Keratinocyte (primary cell): ENCODE measurements around the gene IFNAR2. TPM values are rescaled to one million over a fixed set of nuclear protein-coding genes. Genes with fewer than 3 reads are reported as not detected.

Source experiments
- DNase-seq: peaks from one replicate; pipeline ENCODE4 v3.0.0-alpha.2; 2011; ENCODE audit warnings: low read depth, missing footprints, low spot score
- FAIRE-seq: peaks from 2 replicates; lab custom pipeline; 2011; peaks lifted over from hg19 to GRCh38; lab: Jason Lieb, UNC
- H2AFZ ChIP-seq: 2 replicates; pipeline ENCODE4 v1.6.0; 2012; ENCODE audit warnings: low read length, control low read depth, inconsistent platforms; ENCODE audit not compliant: control insufficient read depth
- H3K27ac ChIP-seq: 2 replicates; pipeline ENCODE4 v1.5.1; 2011; ENCODE audit warnings: low read length; ENCODE audit not compliant: control insufficient read depth, insufficient read depth
- H3K27me3 ChIP-seq: 3 replicates; pipeline ENCODE4 v1.6.0; 2011; ENCODE audit warnings: low read length; ENCODE audit not compliant: control insufficient read depth, insufficient read depth; ENCODE audit errors: extremely low read depth
- H3K36me3 ChIP-seq, 2 experiments: 2 replicates in 1 of 2; 3 replicates in 1 of 2; pipeline ENCODE4 v1.5.1; 2011; ENCODE audit warnings: low read length in 2 of 2, mild to moderate bottlenecking in 1 of 2; ENCODE audit not compliant: control insufficient read depth in 2 of 2, insufficient read depth in 2 of 2; ENCODE audit errors: extremely low read depth in 1 of 2
- H3K4me1 ChIP-seq: 3 replicates; pipeline ENCODE4 v1.5.1; 2011; ENCODE audit warnings: low read length; ENCODE audit not compliant: control insufficient read depth, insufficient read depth; ENCODE audit errors: extremely low read depth
- H3K4me2 ChIP-seq: 3 replicates; pipeline ENCODE4 v1.6.0; 2011; ENCODE audit warnings: low read depth, low read length; ENCODE audit not compliant: control insufficient read depth, insufficient read depth; ENCODE audit errors: extremely low read depth
- H3K4me3 ChIP-seq, 3 experiments: fragments of 200-600 bp in 1 of 3; sonication (generic) in 1 of 3; 2 replicates in 2 of 3; 3 replicates in 1 of 3; pipeline ENCODE4 v1.5.1; 2011 to 2016; ENCODE audit warnings: low read length in 3 of 3, mild to moderate bottlenecking in 3 of 3, control low read depth in 2 of 3, inconsistent platforms in 1 of 3, low read depth in 1 of 3, mixed read lengths in 1 of 3, mixed run types in 1 of 3, moderate library complexity in 1 of 3; ENCODE audit not compliant: control insufficient read depth in 2 of 3, insufficient read depth in 2 of 3; ENCODE audit errors: extremely low read depth in 1 of 3
- H3K79me2 ChIP-seq: 2 replicates; pipeline ENCODE4 v1.6.0; 2012; ENCODE audit warnings: low read length; ENCODE audit not compliant: control insufficient read depth, insufficient read depth
- H3K9ac ChIP-seq: 3 replicates; pipeline ENCODE4 v1.6.0; 2011; ENCODE audit warnings: low read length; ENCODE audit not compliant: control insufficient read depth, insufficient read depth; ENCODE audit errors: extremely low read depth
- H3K9me1 ChIP-seq: 3 replicates; pipeline ENCODE4 v1.6.0; 2011; ENCODE audit warnings: low read length; ENCODE audit not compliant: control insufficient read depth, insufficient read depth; ENCODE audit errors: extremely low read depth
- H3K9me3 ChIP-seq: 2 replicates; pipeline ENCODE4 v1.5.1; 2012; ENCODE audit warnings: low read depth, low read length; ENCODE audit not compliant: control insufficient read depth
- H4K20me1 ChIP-seq: 3 replicates; pipeline ENCODE4 v1.6.0; 2011; ENCODE audit warnings: low read length; ENCODE audit not compliant: control insufficient read depth, insufficient read depth; ENCODE audit errors: extremely low read depth
- EZH2 ChIP-seq: IDR thresholded peaks from one replicate; pipeline ENCODE4 v1.6.1; 2012; ENCODE audit warnings: inconsistent platforms, mild to moderate bottlenecking, low read length, moderate library complexity
- dilution Hi-C: fragments of 300-500 bp; cut with MboI; formaldehyde crosslinking; loops from one replicate; pipeline ENCODE4 v1.7.0; 2020; ENCODE audit warnings: low sequenced_read_pairs; ENCODE audit not compliant: extremely low pct_ligation_motif_present
- polyA plus RNA-seq, 5 experiments: library from polyadenylated mRNA; depleted of rRNA in 3 of 5; stranded (reverse) in 3 of 5; stranded (forward) in 1 of 5; unstranded in 1 of 5; fragments of >200 nt; gene quantifications; 1 replicate in 1 of 5; 2 replicates in 3 of 5; 3 replicates in 1 of 5; pipeline versions ENCODE4 v1.2.1 to v1.2.3, GENCODE V29; 2011 to 2012; ENCODE audit warnings: missing spikeins in 2 of 5, low read depth in 1 of 5, low replicate concordance in 1 of 5
- TF ChIP-seq, protein P1 (sequence below), 3 experiments: IDR thresholded peaks in 1 of 3; conservative IDR thresholded peaks in 1 of 3; optimal IDR thresholded peaks in 1 of 3; 2 replicates in 2 of 3; 3 replicates in 1 of 3; pipeline versions ENCODE3 to v1.5.1; 2011; ENCODE audit warnings: low read length in 3 of 3, mild to moderate bottlenecking in 3 of 3, moderate library complexity in 2 of 3, control low read depth in 1 of 3, inconsistent platforms in 1 of 3; ENCODE audit not compliant: insufficient read depth in 2 of 3; ENCODE audit errors: extremely low read depth in 1 of 3

The IFNAR2 gene
- polyA plus RNA-seq, 1 donor (not counting 4 experiments of a cell fraction or from before 2014, with no cell fraction given), result 23.0 TPM

DNA sequence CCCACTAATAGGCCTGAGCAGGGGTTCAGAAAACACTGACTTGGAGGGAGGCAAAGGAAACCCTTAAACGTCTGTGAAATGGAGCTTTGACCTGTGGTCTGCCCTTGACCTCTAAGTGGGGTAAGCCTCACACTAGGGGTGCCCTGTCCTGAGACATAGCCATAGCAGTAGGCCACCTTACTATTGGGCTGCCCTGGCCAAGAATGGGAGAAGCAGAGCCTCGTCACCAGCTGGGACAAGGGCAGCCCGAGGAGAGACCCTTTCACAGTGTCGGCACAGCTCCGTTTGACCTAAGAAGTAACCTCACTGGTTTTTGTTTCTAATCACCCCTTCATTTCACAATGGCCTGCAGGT lies 26.4 kb upstream of the IFNAR2 start:
- DNase-seq, result no peak
- Histone ChIP-seq H3K27me3 (no peaks in the 10 kb centered on the region), H3K36me3 (no peaks in the 10 kb centered on the region), H3K4me1 (peaks cover 17% of the 10 kb centered on the region), H3K4me2 (peak overlapping the region; percentile 70), H2AFZ (no peak overlapping the region), H3K9me1 (no peaks in the 10 kb centered on the region), H3K9ac (peak overlapping the region; percentile 69), H3K27ac (peak overlapping the region; percentile 96), H3K79me2 (no peaks in the 10 kb centered on the region), H4K20me1 (no peaks in the 10 kb centered on the region), H3K9me3 (no peaks in the 10 kb centered on the region), H3K4me3 (no peak overlapping the region)
- FAIRE-seq, result no peak
- dilution Hi-C loops, result no loop called here
- TF ChIP-seq, protein P1, sequence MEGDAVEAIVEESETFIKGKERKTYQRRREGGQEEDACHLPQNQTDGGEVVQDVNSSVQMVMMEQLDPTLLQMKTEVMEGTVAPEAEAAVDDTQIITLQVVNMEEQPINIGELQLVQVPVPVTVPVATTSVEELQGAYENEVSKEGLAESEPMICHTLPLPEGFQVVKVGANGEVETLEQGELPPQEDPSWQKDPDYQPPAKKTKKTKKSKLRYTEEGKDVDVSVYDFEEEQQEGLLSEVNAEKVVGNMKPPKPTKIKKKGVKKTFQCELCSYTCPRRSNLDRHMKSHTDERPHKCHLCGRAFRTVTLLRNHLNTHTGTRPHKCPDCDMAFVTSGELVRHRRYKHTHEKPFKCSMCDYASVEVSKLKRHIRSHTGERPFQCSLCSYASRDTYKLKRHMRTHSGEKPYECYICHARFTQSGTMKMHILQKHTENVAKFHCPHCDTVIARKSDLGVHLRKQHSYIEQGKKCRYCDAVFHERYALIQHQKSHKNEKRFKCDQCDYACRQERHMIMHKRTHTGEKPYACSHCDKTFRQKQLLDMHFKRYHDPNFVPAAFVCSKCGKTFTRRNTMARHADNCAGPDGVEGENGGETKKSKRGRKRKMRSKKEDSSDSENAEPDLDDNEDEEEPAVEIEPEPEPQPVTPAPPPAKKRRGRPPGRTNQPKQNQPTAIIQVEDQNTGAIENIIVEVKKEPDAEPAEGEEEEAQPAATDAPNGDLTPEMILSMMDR (optimal IDR thresholded peaks at IDR 0.05 in 1 of 3, IDR thresholded peaks at IDR 0.05 in 1 of 3, conservative IDR thresholded peaks at IDR 0.05 in 1 of 3; ENCODE audit: extremely low read depth in 1 of 3, insufficient read depth in 2 of 3, low read length in 3 of 3), result no peak
- no peak for TF ChIP-seq EZH2

DNA sequence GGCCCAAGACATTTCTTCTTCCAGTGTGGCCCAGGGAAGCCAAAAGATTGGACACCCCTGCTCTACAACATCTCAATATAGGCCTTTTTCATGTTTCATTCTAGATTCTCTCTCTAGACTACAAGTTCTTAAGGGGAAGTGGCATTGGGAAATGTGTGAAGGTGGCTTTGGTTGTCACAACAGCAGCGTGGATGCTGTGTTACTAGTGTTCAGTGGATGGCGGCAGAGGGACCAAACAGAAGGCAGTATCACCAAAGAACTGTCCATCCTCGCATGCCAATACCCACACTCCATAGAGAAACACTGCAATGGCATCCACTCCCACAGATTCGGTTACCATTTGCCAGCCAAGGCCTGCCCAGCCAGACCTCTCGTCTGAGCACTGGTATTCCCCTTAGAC lies 24.3 kb upstream of the IFNAR2 start:
- Histone ChIP-seq H4K20me1 (no peaks in the 10 kb centered on the region), H2AFZ (no peak overlapping the region), H3K4me3 (no peak overlapping the region), H3K36me3 (no peaks in the 10 kb centered on the region), H3K9me3 (no peaks in the 10 kb centered on the region), H3K27ac (no peak overlapping the region), H3K4me2 (no peak overlapping the region), H3K9ac (no peak overlapping the region), H3K27me3 (no peaks in the 10 kb centered on the region), H3K9me1 (no peaks in the 10 kb centered on the region), H3K4me1 (peaks cover 17% of the 10 kb centered on the region), H3K79me2 (no peaks in the 10 kb centered on the region)
- FAIRE-seq, result no peak
- dilution Hi-C loops, result no loop called here
- DNase-seq, result no peak
- TF ChIP-seq EZH2, result no peak
- TF ChIP-seq, protein P1 (optimal IDR thresholded peaks at IDR 0.05 in 1 of 3, IDR thresholded peaks at IDR 0.05 in 1 of 3, conservative IDR thresholded peaks at IDR 0.05 in 1 of 3; ENCODE audit: extremely low read depth in 1 of 3, insufficient read depth in 2 of 3, low read length in 3 of 3), result no peak
